Stimulated activated naive B cell treated with anti-CD40 and anti-IgM and Interleukin-4, amounts not matched to agents 10 μg/mL and 1 μg/mL and 100 μg/mL, for 72 hours (primary cell): ENCODE results near the gene PCDHGB5.
"Not testable (repeated sequence)": the region's sequence is repeated elsewhere in the genome, so short reads cannot be mapped to it uniquely, and the experiment has no call there.

Experiments
- ATAC-seq, 2 donors: fragments of 150-1000 bp; cut with Tn5 transposase; replicated peaks; 2 replicates each; pipeline ENCODE4 v1.10.0; 2021; ENCODE audit warnings: moderate library complexity in 1 of 2
- DNase-seq: peaks from one replicate; pipeline ENCODE4 v3.0.0; 2021
- H3K27ac Mint-ChIP-seq: one replicate; pipeline ENCODE4 v1.8.0; 2022; ENCODE audit warnings: mild to moderate bottlenecking, mixed read lengths
- H3K27me3 Mint-ChIP-seq, 2 donors: one replicate each; pipeline ENCODE4 v1.8.0; 2022; ENCODE audit warnings: mixed read lengths in 2 of 2
- H3K36me3 Mint-ChIP-seq, 2 donors: one replicate each; pipeline ENCODE4 v1.8.0; 2022; ENCODE audit warnings: mixed read lengths in 2 of 2, mild to moderate bottlenecking in 1 of 2
- H3K4me1 Mint-ChIP-seq, 2 donors: one replicate each; pipeline ENCODE4 v1.8.0; 2022; ENCODE audit warnings: mixed read lengths in 2 of 2, mild to moderate bottlenecking in 1 of 2
- H3K4me3 Mint-ChIP-seq, 2 donors: one replicate each; pipeline ENCODE4 v1.8.0; 2022; ENCODE audit warnings: mild to moderate bottlenecking in 2 of 2, mixed read lengths in 2 of 2, moderate library complexity in 1 of 2
- H3K9me3 Mint-ChIP-seq, 2 donors: one replicate each; pipeline ENCODE4 v1.8.0; 2022; ENCODE audit warnings: mixed read lengths in 2 of 2, mild to moderate bottlenecking in 1 of 2

Gene PCDHGB5

GRCh38 chr5:141397756-141398551 lies at the start of gene PCDHGB5:
Gene PCDHGB5 (plus strand): TSS chr5:141397947. CDS start chr5:141398128, 181 bp downstream.
- not testable (repeated sequence) for H3K4me1 Mint-ChIP-seq, DNase-seq
- H3K4me3 Mint-ChIP-seq = peak within 1 kb of the TSS; percentile 65 to 67
- ATAC-seq = peak; percentile 60 to 75
- H3K27me3 Mint-ChIP-seq = peaks cover 61 to 73% of the 10 kb centered on the region in 2 donors
- peaks cover 15 to 17% of the 10 kb centered on the region in 2 donors for H3K36me3 Mint-ChIP-seq
- peaks cover 15 to 17% of the 10 kb centered on the region in 2 donors for H3K9me3 Mint-ChIP-seq
- H3K27ac Mint-ChIP-seq = peak within 1 kb of the TSS; percentile 42

- Mint-ChIP-seq H3K4me1 (peaks cover 0 to 1% of the 10 kb centered on the region in 2 donors), H3K9me3 (peaks cover 19 to 22% of the 10 kb centered on the region in 2 donors), H3K36me3 (peaks cover 14 to 27% of the 10 kb centered on the region in 2 donors), H3K27ac (no peak within 1 kb of the TSS), H3K4me3 (peak within 1 kb of the TSS in 1 of 2 donors; percentile 44), H3K27me3 (peaks cover 54 to 74% of the 10 kb centered on the region in 2 donors)
- no peak for DNase-seq
- ATAC-seq = no peak
Measured at GRCh38 chr5:141349917-141350619, 47.7 kb upstream of the PCDHGB5 start, which contains the start of gene PCDHGB1. Gene PCDHGB1 (plus strand): TSS chr5:141350099. CDS start chr5:141350261, 162 bp downstream.

GRCh38 chr5:141351591-141351990 lies 46.2 kb upstream of the PCDHGB5 start:
- ATAC-seq = no peak
- H3K27ac Mint-ChIP-seq = no peak overlapping the region
- H3K4me3 Mint-ChIP-seq = no peak overlapping the region
- DNase-seq = no peak
- peaks cover 11 to 19% of the 10 kb centered on the region in 2 donors for H3K36me3 Mint-ChIP-seq
- H3K27me3 Mint-ChIP-seq = peaks cover 63 to 74% of the 10 kb centered on the region in 2 donors
- peaks cover 0 to 1% of the 10 kb centered on the region in 2 donors for H3K4me1 Mint-ChIP-seq
- H3K9me3 Mint-ChIP-seq = peaks cover 19 to 20% of the 10 kb centered on the region in 2 donors

- Mint-ChIP-seq H3K4me3 (no peak within 1 kb of the TSS), H3K4me1 (peaks cover 0 to 1% of the 10 kb centered on the region in 2 donors), H3K36me3 (peaks cover 12 to 15% of the 10 kb centered on the region in 2 donors), H3K27ac (no peak within 1 kb of the TSS), H3K9me3 (peaks cover 13 to 21% of the 10 kb centered on the region in 2 donors), H3K27me3 (peaks cover 65 to 83% of the 10 kb centered on the region in 2 donors)
- no peak for ATAC-seq
- DNase-seq = no peak
Measured at GRCh38 chr5:141354900-141355469, 42.8 kb upstream of the PCDHGB5 start, which contains the start of gene PCDHGA4. Gene PCDHGA4 (plus strand): TSS chr5:141355021. CDS start chr5:141355108, 87 bp downstream.

DNA sequence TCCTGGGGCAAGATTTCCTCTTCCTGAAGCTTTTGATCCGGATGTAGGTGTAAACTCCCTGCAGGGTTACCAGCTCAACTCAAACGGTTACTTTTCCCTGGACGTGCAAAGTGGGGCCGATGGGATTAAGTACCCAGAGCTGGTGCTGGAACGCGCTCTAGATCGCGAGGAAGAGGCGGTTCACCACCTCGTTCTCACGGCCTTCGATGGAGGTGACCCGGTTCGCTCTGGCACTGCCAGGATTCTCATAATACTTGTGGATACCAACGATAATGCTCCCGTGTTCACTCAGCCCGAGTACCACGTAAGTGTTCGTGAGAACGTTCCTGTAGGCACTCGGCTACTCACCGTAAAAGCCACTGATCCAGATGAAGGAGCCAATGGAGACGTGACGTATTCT lies 42.1 kb upstream of the PCDHGB5 start:
- ATAC-seq = no peak
- no peak for DNase-seq
- Mint-ChIP-seq H3K4me3 (no peak overlapping the region), H3K27ac (no peak overlapping the region), H3K36me3 (peaks cover 11 to 14% of the 10 kb centered on the region in 2 donors), H3K9me3 (peaks cover 12 to 19% of the 10 kb centered on the region in 2 donors), H3K4me1 (peaks cover 0 to 1% of the 10 kb centered on the region in 2 donors), H3K27me3 (peaks cover 65 to 83% of the 10 kb centered on the region in 2 donors)

- ATAC-seq = no peak
- DNase-seq = no peak
- peaks cover 66 to 83% of the 10 kb centered on the region in 2 donors for H3K27me3 Mint-ChIP-seq
- peaks cover 16 to 21% of the 10 kb centered on the region in 2 donors for H3K9me3 Mint-ChIP-seq
- peaks cover 15 to 18% of the 10 kb centered on the region in 2 donors for H3K36me3 Mint-ChIP-seq
- H3K27ac Mint-ChIP-seq = no peak overlapping the region
- H3K4me1 Mint-ChIP-seq = peaks cover 0 to 1% of the 10 kb centered on the region in 2 donors
- H3K4me3 Mint-ChIP-seq = no peak overlapping the region
Measured at GRCh38 chr5:141356133-141356532, 41.6 kb upstream of the PCDHGB5 start.

- Mint-ChIP-seq H3K36me3 (peaks cover 16 to 22% of the 10 kb centered on the region in 2 donors), H3K9me3 (peaks cover 19 to 22% of the 10 kb centered on the region in 2 donors), H3K27ac (no peak overlapping the region), H3K4me1 (peaks cover 0 to 1% of the 10 kb centered on the region in 2 donors), H3K4me3 (no peak overlapping the region), H3K27me3 (peaks cover 67 to 83% of the 10 kb centered on the region in 2 donors)
- DNase-seq (no peak), ATAC-seq (no peak)
Measured at GRCh38 chr5:141356950-141357349, 40.8 kb upstream of the PCDHGB5 start.

DNA sequence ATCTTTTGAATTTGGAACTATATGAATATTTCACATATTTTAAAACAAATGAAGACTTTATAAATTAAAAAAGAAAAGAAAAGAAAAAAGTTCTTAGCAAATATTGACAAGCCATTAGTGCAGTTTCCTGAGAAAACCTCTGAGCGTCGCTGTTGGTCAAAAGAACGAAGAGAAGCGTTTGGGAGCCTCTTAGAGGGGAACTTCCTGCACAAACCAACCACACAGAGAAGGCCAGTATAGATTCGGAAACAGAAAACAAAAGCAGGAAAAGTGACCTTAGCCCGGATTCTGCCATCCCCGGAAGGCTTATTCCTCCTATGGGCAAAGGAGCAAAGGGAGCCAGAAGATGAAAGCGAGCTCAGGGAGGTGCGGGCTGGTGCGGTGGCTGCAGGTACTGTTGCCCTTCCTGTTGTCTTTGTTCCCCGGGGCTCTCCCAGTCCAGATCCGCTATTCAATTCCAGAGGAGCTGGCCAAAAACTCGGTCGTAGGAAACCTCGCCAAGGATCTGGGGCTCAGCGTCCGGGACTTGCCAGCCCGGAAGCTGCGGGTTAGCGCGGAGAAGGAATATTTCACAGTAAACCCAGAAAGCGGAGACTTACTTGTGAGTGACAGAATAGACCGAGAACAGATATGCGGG lies 37.8 kb upstream of the PCDHGB5 start, which contains the start of gene PCDHGB2:
TSS of gene PCDHGB2 (plus strand) at position 205 of the 637 bp plus-strand sequence. CDS start at position 347, 142 bp downstream.
- Mint-ChIP-seq H3K4me1 (no peaks in the 10 kb centered on the region), H3K27me3 (peaks cover 72 to 86% of the 10 kb centered on the region in 2 donors), H3K27ac (peak within 1 kb of the TSS; percentile 67), H3K36me3 (peaks cover 17 to 32% of the 10 kb centered on the region in 2 donors), H3K9me3 (peaks cover 15 to 26% of the 10 kb centered on the region in 2 donors), H3K4me3 (peak within 1 kb of the TSS; percentile 75 to 80)
- DNase-seq = no peak
- ATAC-seq = peak; percentile 29 to 36

DNA sequence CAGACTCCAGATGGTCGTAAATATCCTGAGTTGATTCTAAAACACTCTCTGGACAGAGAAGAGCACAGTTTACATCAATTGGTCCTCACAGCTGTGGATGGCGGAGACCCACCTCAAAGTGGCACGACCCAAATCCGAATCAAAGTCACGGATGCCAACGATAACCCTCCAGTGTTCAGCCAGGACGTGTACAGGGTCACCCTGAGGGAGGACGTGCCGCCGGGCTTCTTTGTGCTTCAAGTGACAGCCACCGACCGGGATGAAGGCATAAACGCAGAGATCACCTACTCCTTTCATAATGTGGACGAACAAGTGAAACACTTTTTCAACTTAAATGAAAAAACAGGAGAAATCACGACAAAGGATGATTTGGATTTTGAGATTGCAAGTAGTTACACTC lies 37.1 kb upstream of the PCDHGB5 start:
- Mint-ChIP-seq H3K4me3 (no peak overlapping the region), H3K4me1 (no peaks in the 10 kb centered on the region), H3K27ac (peak overlapping the region; percentile 67), H3K9me3 (peaks cover 17 to 29% of the 10 kb centered on the region in 2 donors), H3K27me3 (peaks cover 73 to 87% of the 10 kb centered on the region in 2 donors), H3K36me3 (peaks cover 21 to 39% of the 10 kb centered on the region in 2 donors)
- ATAC-seq = no peak
- no peak for DNase-seq

- DNase-seq (no peak), ATAC-seq (no peak)
- Mint-ChIP-seq H3K4me3 (peak overlapping the region in 1 of 2 donors; percentile 17), H3K27ac (peak overlapping the region; percentile 44), H3K27me3 (peaks cover 64 to 76% of the 10 kb centered on the region in 2 donors), H3K9me3 (peaks cover 20 to 28% of the 10 kb centered on the region in 2 donors), H3K4me1 (no peaks in the 10 kb centered on the region), H3K36me3 (peaks cover 25 to 40% of the 10 kb centered on the region in 2 donors)
Measured at GRCh38 chr5:141362719-141363118, 35.0 kb upstream of the PCDHGB5 start.

DNA sequence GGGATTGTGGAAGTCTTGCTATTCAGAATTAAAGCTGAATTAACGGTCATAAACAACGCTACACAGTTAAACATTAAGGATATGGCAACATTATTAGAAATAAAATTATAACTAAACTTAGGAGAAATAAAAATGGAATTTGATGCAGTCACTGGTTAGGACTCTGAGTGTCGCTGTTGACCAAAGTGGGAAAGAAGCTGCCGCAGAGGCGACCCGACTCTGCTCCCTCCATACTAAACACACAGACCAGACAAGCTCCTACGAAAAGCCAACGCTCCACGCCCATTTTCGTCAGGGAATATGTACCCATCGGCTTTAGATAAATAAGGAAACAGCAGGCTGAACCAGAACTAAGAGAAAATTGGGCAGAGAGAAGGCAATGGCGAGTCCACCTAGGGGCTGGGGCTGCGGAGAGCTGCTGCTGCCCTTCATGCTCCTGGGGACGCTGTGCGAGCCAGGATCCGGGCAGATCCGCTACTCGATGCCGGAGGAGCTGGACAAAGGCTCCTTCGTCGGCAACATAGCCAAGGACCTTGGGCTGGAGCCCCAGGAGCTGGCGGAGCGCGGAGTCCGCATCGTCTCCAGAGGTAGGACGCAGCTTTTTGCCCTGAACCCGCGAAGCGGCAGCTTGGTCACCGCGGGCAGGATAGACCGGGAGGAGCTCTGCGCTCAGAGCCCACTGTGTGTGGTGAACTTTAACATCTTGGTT lies 33.6 kb upstream of the PCDHGB5 start, which contains the start of gene PCDHGA5:
TSS of gene PCDHGA5 (plus strand) at position 211 of the 709 bp plus-strand sequence. CDS start at position 380, 169 bp downstream.
- Mint-ChIP-seq H3K4me1 (no peaks in the 10 kb centered on the region), H3K9me3 (peaks cover 20 to 28% of the 10 kb centered on the region in 2 donors), H3K36me3 (peaks cover 25 to 40% of the 10 kb centered on the region in 2 donors), H3K27me3 (peaks cover 66 to 73% of the 10 kb centered on the region in 2 donors), H3K4me3 (peak within 1 kb of the TSS in 1 of 2 donors; percentile 32), H3K27ac (peak within 1 kb of the TSS; percentile 81)
- no peak for ATAC-seq
- DNase-seq = no peak

DNA sequence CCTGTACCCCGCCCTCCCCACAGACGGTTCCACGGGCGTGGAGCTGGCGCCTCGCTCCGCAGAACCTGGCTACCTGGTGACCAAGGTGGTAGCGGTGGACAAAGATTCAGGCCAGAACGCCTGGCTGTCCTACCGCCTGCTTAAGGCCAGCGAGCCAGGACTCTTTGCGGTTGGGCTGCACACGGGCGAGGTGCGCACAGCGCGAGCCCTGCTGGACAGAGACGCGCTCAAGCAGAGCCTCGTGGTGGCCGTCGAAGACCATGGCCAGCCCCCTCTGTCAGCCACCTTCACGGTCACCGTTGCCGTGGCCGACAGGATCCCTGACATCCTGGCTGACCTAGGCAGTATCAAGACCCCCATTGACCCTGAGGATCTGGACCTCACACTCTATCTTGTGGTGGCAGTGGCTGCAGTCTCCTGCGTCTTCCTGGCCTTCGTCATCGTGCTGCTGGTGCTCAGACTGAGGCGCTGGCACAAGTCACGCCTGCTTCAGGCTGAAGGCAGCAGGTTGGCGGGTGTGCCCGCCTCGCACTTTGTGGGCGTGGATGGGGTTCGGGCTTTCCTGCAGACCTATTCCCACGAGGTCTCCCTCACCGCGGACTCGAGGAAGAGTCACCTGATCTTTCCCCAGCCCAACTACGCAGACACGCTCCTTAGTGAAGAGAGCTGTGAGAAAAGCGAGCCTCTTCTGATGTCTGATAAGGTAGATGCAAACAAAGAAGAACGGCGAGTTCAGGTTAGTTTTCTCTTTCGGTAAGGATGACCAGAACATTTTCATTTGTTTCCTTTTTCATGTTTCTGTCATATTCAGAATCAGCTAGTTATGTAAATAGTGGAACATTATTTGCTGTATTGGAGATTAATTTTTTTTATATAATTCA lies 31.5 kb upstream of the PCDHGB5 start:
- H3K36me3 Mint-ChIP-seq = peaks cover 16 to 37% of the 10 kb centered on the region in 2 donors

More for the DNA sequence above, 31.5 kb upstream of the PCDHGB5 start:
- DNase-seq = no peak
- peaks cover 0 to 3% of the 10 kb centered on the region in 2 donors for H3K4me1 Mint-ChIP-seq
- peak overlapping the region; percentile 5 for H3K27ac Mint-ChIP-seq
- peaks cover 61 to 69% of the 10 kb centered on the region in 2 donors for H3K27me3 Mint-ChIP-seq
- peaks cover 17 to 28% of the 10 kb centered on the region in 2 donors for H3K9me3 Mint-ChIP-seq
- no peak for ATAC-seq
- no peak overlapping the region for H3K4me3 Mint-ChIP-seq
